GM21619 (cell line): Measurements from ENCODE around the gene NALCN.

ENCODE experiments used
- ATAC-seq: cut with Tn5 transposase; IDR thresholded peaks from one replicate; pipeline ENCODE4 v1.9.1; 2021; ENCODE audit not compliant: unreplicated experiment

Gene NALCN

GRCh38 chr13:101140087-101140770 is 276.1 kb downstream of the NALCN start:
- ATAC-seq: no peak

GRCh38 chr13:101139081-101139480 is 277.2 kb downstream of the NALCN start:
- no peak for ATAC-seq

GRCh38 chr13:101127741-101128353 is 288.5 kb downstream of the NALCN start:
- ATAC-seq: peak; percentile 82

- ATAC-seq: no peak
Measured at GRCh38 chr13:101123028-101123427, 293.3 kb downstream of the NALCN start.

- ATAC-seq: no peak
Measured at GRCh38 chr13:101121608-101122007, 294.7 kb downstream of the NALCN start.

GRCh38 chr13:101120007-101120406 is 296.3 kb downstream of the NALCN start:
- no peak for ATAC-seq

GRCh38 chr13:101116826-101117225 is 299.5 kb downstream of the NALCN start:
- no peak for ATAC-seq

- no peak for ATAC-seq
Measured at GRCh38 chr13:101116341-101116740, 300.0 kb downstream of the NALCN start.

- no peak for ATAC-seq
Measured at GRCh38 chr13:101115762-101116171, 300.5 kb downstream of the NALCN start.

GRCh38 chr13:101111894-101112293 is 304.4 kb downstream of the NALCN start:
- no peak for ATAC-seq

GRCh38 chr13:101109005-101109404 is 307.3 kb downstream of the NALCN start:
- no peak for ATAC-seq

- no peak for ATAC-seq
Measured at GRCh38 chr13:101098873-101099272, 317.4 kb downstream of the NALCN start.

- ATAC-seq: no peak
Measured at GRCh38 chr13:101092985-101093384, 323.3 kb downstream of the NALCN start.

- no peak for ATAC-seq
Measured at GRCh38 chr13:101090287-101090686, 326.0 kb downstream of the NALCN start.

GRCh38 chr13:101085551-101085950 is 330.8 kb downstream of the NALCN start:
- no peak for ATAC-seq

- no peak for ATAC-seq
Measured at GRCh38 chr13:101082441-101082840, 333.9 kb downstream of the NALCN start.

GRCh38 chr13:101080616-101081015 is 335.7 kb downstream of the NALCN start:
- ATAC-seq: no peak

GRCh38 chr13:101065329-101065728 is 351.0 kb downstream of the NALCN start:
- no peak for ATAC-seq

GRCh38 chr13:101059793-101060192 is 356.5 kb downstream of the NALCN start:
- ATAC-seq: no peak

GRCh38 chr13:101058841-101059240 is 357.5 kb downstream of the NALCN start:
- ATAC-seq: no peak

- no peak for ATAC-seq
Measured at GRCh38 chr13:101053301-101054093, 362.8 kb downstream of the NALCN start.
